Skin epidermis (tissue), 12 donors: Measurements from ENCODE around the gene KCND3.

Experiments used
- H3K27ac ChIP-seq, 21 experiments: fragments of 200-600 bp; sonication (generic) in 11 of 21; one replicate each; pipeline ENCODE4 v1.5.0; 2020; ENCODE audit warnings: mild to moderate bottlenecking in 3 of 21, inconsistent platforms in 2 of 21, moderate library complexity in 2 of 21
- H3K4me3 ChIP-seq, 7 experiments: fragments of 200-600 bp; sonication (generic) in 2 of 7; one replicate each; pipeline ENCODE4 v1.5.0; 2020; ENCODE audit warnings: inconsistent platforms in 2 of 7, mild to moderate bottlenecking in 2 of 7, moderate library complexity in 1 of 7

Gene KCND3

DNA sequence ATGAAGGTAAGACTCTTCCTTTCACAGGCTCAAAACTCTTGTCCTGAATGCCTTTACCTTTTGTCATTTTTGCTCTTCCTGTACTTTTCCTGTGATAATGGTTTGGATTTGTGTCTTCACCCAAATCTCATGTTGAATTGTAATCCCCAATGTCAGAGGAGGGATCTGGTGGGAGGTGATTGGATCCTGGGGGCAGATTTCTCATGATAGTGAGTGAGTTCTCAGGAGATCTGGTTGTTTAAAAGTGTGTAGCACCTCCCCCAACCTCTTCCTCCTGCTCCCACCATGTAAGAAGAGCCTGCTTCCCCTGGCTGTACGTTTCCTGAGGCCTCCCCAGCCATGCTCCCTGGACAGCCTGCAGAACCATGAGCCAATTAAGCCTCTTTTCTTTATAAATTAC lies 158.3 kb downstream of the KCND3 start:
- no peak overlapping the region for H3K27ac ChIP-seq
- no peak overlapping the region for H3K4me3 ChIP-seq

DNA sequence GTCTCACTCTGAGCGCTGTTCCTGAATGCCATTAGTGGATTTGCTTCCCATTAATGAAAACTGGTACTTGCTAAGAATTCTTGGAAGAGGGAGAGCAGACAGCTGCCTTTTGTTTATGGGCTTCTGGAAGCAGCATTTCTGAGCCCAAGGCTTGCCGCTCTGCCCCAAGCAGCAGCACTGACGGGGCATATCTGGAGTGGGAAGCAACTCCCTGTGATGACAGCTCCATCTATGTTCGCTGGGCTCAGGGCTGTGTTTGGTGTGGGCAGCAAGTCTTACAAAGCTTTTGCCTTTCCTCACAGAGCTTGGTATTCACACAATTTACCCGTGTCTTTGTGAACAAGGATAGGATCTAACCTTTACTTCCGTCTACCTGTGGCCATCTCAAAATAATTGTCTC lies 161.5 kb downstream of the KCND3 start:
- H3K27ac ChIP-seq, result no peak overlapping the region
- H3K4me3 ChIP-seq, result no peak overlapping the region

DNA sequence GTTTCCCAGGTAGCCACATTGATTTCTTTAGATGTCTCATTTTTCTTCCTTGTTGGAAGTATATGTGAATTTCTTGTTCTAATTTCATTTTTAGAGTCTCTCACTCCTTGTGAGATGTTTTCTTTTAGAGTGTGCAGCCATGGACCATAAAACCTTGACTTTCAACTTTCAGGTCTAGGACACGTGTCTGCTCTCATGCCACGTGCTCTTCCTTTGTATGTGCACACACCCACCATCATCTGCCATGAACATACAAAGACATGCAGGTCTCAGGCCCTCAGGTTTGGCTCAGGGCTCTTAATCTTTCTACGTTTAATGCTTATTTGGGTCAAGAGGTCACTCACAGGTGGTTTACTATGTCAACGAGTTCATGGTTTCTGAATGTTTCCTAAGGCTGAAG lies 163.2 kb downstream of the KCND3 start:
- H3K4me3 ChIP-seq, result no peak overlapping the region
- H3K27ac ChIP-seq, result no peak overlapping the region

DNA sequence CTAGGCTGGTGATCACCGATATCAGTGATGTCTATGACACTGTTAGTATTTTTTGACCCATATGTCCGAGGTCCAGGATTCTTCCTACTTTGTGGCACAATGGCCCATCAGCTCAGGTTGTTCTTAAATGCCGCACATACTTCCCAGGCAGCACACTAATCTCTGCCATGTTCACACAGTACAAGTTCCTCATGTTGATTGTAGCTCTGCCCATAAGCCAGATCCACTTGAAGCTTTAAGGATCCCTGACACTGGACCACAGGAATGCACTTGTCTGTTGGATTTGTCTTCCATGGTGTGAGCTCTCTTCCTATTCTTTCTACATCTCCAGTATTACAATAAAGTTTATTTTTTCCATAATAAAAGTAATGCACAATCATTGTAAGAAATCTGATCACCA lies 164.3 kb downstream of the KCND3 start:
- H3K27ac ChIP-seq, result no peak overlapping the region

DNA sequence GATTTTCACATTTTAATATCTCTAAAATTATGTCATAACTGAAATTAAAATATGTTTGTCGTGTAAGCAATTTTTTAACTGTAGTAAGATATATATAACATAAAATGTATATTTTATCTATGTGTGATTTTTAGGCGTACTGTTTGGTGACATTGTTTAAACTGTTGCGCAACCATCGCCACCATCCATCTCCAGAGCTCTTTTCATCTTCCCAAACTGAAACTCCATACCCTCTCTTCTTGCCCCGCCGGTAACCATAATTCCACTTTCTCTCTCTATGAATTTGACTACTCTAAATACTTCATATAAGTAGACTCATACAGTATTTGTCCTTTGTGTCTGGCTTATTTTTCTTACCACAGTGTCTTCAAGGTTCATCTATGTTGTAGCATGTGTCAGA lies 167.3 kb downstream of the KCND3 start:
- H3K4me3 ChIP-seq, result no peak overlapping the region
- H3K27ac ChIP-seq, result no peak overlapping the region

More for the DNA sequence above, 164.3 kb downstream of the KCND3 start:
- H3K4me3 ChIP-seq, result no peak overlapping the region

DNA sequence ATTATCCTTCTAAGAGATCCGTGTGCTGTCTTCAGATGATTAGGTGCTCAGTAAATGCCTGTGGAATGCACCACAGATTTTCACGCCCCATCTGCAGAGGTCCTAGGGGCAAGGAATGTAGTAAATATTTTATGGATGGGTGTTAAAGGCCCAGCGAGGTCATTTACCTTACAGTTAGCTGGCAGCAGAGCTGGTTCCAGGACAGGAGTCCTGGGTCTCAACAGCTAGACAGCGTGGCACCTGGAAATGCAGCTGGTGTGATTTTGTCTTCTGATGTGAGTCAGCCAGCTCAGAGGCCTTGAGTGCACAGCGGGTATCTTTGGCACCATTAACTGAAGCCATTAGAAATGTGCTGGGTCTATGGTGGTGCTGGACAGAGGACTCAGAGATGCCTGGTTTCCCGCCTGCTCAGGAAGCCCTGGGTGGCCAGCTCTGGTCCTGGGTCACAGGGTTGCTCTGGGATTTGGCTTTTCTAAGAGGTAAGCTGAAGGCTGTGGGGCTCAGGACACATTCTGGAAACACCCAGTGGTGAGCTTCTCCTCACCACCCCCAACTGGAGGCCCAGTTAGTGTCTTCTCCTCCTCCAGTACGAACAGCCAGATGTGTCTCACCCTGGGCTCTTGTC lies 168.2 kb downstream of the KCND3 start:
- Histone ChIP-seq H3K4me3 (no peak overlapping the region), H3K27ac (no peak overlapping the region)

DNA sequence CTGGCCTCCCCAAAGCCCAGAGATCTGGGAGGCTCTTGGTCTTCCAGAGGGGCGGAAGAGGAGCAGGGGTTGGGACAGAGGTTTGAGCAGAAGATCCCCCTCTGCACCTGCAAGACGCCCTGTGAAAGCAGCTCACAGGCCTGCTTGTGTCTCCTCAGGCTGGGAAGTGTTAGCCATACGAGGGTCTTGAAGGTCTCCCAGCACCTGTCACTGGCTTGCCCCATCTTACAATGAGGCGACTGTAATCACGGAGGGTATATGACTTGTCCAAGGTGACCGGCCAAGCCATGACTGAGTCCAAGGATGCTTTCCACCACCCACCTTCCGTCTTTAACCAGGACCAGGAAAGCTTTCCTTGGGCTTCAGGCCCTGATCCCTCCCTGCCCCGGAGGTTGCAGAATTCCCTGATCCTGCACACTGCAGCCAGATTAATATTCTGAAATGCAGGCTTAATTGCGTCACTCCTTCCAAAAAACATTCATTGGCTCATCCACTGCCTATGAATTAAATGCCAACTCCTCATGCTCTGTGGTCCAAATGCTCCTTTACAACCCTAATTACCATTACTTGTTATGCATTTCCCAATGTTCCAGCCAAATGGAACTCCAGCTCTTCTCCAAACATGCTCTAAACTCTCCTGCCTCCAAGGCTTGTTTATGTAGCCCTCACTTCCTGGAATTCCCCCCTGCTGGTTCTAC lies 169.8 kb downstream of the KCND3 start:
- H3K27ac ChIP-seq, result no peak overlapping the region
- H3K4me3 ChIP-seq, result no peak overlapping the region

DNA sequence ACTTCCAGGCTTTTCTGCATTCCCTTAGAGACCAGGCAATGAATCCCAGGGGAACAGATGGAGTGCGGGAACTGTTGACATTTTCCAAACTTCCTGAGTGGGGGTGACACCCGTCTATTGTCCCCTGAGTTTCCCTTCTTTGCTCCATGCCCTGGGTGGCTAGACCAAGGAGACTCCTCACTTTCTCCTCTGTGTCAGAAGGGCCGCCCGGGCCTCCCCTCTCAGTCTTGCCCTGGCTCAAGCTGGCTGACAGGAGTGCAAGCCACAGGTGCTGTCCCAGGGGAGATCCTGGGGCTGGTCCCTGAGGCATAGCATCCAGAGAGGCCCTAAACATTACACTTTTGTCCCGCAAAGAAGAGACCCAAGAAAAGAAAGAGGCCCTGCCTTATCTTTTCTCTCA lies 170.9 kb downstream of the KCND3 start:
- no peak overlapping the region for H3K4me3 ChIP-seq
- H3K27ac ChIP-seq, result no peak overlapping the region

DNA sequence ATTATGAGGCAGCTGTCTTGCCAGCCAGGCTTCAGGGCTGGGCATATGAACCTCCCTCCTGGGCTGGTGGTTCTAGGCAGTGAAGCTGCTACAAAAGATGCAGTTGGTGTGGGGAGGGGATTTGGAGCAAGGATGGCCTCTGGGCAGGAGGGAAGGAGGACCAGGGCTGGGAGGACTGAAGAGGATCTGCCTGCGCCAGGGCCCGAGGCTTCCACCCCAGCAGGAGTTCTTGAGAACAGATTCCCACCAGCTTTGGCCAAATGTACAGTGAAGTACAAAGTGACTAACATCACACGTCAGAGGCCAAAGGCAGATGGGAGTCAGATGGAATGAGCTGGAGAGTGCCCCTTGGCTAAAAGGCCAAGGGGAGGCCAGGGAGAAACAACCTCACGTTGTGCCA lies 171.4 kb downstream of the KCND3 start:
- no peak overlapping the region for H3K27ac ChIP-seq

DNA sequence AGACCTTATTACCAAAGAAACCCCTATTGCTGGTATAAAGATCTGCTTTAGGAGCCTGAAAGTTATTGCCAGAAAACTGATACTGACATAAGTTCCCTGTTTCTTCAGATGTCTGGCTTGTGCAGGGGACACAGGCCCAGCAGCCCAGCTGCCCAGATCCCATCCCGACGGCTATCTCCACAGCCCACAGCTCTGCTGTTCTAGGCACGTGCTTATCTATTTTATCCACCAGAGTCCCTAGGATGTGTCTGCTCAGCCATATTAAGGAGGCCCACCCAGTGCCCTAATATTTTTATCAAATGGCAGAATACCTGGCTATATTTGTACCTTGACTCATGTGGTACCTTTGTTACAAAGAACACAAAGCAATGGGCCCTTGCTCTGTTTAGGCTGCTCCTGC lies 174.8 kb downstream of the KCND3 start:
- Histone ChIP-seq H3K4me3 (no peak overlapping the region), H3K27ac (no peak overlapping the region)

More for the DNA sequence above, 171.4 kb downstream of the KCND3 start:
- no peak overlapping the region for H3K4me3 ChIP-seq

DNA sequence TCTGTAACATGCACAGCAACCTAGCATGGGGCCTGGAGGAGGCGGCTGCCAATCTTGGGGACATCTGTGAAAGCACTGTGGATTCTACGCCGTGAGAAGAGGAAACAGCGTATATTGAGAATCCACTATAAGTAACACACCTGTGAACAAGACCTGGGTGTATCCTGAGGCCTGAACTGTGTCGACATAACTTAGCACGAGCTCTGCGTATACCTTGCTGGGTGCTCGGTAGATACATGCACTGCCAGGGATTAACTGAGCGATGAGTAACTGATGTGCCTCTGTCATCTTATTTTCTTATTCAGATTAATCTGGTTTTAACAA lies 175.2 kb downstream of the KCND3 start:
- H3K27ac ChIP-seq, result no peak overlapping the region
- H3K4me3 ChIP-seq, result no peak overlapping the region

DNA sequence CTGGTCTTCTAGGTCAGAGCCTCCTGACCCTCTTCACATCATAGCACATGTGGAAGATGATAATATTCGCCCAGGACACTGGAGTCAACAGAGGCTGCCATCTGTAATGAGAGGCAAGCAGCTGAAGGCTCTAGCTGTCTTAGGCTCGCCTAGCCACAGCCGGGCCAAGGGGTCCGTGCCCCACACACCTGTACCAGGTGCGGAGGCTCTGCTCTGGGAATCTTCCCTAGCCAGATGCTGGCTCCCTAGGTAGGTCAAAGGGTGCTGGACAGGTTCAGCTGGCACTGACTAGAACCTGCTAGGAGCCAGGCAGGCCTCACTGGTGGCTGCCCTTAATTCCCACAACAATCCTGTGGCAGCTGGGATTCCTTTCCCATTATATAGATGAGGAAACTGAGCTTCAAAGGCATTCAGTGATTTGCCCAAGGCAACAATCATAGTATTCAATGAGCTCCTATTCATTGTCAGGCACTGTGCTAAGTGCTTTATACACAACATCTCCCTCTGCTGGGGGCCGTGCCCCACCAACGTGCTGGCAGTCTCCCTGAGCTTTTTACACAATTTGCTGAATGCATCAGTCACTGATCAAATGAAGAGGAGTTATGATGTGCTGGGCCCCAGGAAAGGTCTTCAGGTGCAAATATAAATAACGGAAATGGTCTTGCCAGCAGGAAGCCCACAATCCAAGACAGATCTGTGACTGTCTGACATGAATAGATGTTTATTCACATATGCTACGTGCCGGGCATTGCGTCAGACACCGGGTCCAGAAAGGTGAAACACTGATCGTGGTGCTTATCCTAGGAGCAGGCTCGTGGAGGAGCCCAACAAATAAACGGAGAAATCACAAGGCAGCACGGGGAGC lies 175.8 kb downstream of the KCND3 start:
- Histone ChIP-seq H3K27ac (no peak overlapping the region), H3K4me3 (no peak overlapping the region)

DNA sequence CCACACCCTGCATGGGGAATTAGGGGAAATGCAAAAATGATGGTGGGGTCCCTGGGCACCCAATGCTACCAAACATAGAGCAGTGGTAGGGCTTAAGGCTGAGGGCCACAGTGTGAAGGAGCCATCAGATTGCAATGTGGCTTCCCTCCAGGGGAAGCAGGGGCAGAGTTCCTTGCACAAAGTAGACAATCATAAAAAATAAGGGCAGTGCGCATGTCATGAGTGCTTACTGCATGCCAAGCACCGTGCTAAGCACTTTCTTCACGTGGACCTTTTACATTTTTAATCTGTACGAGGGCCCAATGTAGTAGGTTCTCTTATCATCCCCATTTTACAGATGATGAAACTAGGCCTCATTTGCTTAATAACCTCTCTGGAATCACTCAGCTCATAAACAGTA lies 177.2 kb downstream of the KCND3 start:
- H3K4me3 ChIP-seq, result no peak overlapping the region
- H3K27ac ChIP-seq, result no peak overlapping the region

DNA sequence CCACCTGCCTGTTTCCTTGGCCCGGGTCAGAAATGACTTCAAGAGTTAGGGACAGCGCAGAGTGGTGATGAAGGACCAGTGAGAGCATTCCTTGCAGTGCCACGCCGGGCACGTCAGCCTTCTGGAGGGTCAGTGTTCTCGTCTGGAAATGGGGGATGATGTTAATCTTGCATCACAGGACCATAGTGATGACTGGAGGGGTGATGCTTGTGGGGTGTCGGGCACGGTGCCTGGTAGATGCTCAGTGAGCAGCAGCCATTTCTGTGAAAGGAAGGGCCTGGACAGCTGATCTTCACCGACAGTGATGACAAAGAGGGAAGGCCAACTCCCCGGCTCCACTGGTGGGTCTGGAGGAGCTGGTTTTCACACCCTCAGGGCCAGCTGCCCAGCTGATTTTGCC lies 177.6 kb downstream of the KCND3 start:
- Histone ChIP-seq H3K27ac (no peak overlapping the region), H3K4me3 (no peak overlapping the region)

DNA sequence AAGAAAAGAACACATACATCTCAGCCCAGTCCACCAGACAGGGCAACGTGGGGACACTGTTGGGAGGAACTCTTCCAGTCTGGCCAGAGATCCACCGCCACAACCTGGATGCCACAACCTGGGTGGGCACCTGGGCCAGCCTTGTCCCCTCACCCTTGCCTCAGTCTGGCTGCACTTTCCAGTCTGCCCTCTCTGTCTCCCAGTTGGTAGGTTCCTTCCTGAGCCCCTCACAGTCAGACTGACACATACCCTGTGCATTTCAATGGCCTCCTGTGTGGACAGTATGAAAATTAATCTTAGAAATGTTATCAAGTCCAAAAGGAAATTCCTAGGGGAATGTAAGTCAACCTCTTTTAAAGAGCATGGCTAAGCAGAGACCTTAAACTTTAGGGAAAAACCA lies 184.2 kb downstream of the KCND3 start:
- H3K27ac ChIP-seq, result no peak overlapping the region
- H3K4me3 ChIP-seq, result no peak overlapping the region

DNA sequence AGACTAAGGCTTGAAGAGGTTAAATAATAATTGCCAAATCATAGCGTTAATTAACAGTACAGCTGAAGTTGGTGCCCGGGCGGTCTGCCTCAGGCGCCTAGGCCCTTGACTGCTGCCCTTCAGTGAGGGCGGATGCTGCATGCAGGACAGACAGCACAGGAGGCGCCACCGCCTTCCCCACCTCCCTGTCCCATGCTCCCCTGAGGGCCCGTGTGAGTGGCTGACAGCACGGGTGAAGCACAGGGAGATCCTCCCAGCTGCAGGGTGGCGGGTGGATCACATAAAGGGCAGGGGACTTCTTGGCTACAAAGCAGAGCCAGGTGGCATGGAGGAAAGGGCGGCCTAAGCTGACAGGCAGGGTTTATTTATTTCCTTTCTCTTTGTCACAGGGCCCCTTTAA lies 184.7 kb downstream of the KCND3 start:
- Histone ChIP-seq H3K27ac (no peak overlapping the region), H3K4me3 (no peak overlapping the region)

DNA sequence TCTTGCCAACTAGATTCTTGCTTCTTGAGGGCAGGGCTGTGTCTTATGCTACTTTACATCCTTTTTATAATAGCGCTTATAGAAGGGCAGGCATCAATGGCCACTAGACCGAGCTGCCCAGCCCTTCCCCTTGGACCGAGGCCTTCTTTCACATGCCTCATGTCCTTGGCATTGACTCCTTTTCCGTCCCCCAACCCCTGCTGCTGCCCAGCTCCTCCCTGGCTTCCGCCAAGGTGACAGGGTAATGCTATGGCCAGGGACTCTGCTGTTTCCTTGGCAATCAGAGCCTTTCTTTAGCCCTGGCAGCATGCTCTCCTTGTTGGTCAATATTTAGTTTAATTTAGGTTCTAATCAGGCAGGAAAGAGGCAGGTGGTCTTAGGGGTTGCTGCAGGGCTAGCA lies 185.5 kb downstream of the KCND3 start:
- no peak overlapping the region for H3K27ac ChIP-seq
- H3K4me3 ChIP-seq, result no peak overlapping the region

DNA sequence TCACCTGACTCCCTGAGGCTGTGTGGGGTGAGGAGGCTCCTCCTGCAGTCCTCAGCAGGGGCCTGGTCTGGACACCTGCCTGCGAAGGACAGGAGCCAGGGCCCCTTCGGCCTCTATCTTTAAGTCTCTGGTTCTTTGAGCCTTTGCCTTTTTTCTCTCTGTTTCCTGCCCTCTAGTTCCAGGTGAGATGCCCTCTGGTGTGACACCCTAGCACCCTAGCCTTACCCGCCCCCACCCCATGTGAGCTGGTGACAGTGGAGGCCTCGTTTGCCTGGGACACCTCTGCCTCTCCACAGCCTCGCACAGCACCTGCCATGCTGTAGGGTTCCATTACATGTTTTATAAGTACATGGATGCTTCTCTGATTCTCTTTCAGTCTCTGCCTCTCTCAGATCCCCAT lies 186.5 kb downstream of the KCND3 start:
- Histone ChIP-seq H3K27ac (no peak overlapping the region), H3K4me3 (no peak overlapping the region)

DNA sequence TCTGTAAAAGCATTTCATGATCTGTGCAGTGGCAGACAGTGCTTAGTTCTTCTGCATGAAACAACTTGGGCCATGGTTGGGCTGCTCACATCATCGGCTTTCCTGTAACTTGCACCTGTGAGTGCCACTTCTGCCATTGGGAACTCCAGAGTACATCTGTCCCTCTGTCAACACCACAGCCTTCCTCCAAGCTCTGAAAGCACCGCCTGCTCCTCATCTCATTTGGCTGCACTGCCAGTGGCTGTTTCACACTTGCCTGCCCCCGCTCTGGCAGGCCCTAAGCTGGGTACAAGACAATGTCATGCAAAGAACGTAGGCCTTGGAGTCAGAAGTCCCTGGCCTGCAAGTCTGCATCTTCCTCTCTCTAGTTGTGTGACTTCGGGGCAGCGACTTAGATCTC lies 187.4 kb downstream of the KCND3 start:
- no peak overlapping the region for H3K27ac ChIP-seq
- no peak overlapping the region for H3K4me3 ChIP-seq

DNA sequence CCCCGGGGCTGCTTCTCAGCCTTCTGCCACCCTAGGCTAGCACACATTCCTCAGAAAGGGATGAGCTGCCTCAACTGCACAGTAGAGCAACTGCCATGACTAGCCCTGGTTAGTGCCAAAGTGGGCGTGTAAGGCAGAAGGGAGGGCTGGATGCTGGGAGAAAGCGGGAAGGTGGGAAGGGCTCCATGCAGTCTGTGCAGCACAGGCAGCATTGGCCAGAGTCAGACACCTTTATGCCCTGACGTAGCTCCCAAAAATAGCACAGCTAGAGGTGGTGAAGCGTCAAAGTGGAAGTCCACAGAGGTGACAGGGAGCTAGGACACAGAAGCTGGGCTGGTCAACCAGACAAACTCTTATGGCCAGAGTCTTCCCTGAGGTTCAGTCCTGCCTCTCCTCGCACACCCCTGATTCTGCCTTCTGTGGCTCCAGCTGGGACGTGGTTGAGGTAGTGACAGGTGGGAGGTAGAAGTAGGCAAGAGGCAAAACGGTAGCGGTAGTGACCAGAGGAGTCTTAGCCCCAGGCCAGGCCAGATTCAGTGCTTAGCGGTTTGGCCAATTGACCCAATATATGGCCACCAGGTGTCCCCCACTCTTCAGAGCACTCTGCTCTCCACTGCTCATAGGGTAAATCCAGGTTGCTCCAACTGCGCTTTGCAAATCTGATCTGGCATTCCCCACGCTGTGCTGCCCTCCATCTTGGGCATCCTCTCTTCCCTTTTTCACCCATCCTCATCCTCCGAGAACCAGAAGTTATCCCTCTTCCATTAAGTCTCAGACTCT lies 188.2 kb downstream of the KCND3 start:
- Histone ChIP-seq H3K27ac (no peak overlapping the region), H3K4me3 (no peak overlapping the region)
